Mammary epithelial cell (primary cell): ENCODE results near the gene ZBED4.

ENCODE experiments used
- EZH2 ChIP-seq: IDR thresholded peaks from 2 replicates; pipeline ENCODE4 v1.6.1; 2012; ENCODE audit warnings: low read length, inconsistent platforms, borderline replicate concordance
- TF ChIP-seq, protein P1 (sequence below), 2 donors: IDR thresholded peaks in 1 of 2; conservative IDR thresholded peaks in 1 of 2; 2 replicates each; pipeline ENCODE4 v1.5.1; 2011 to 2012; ENCODE audit warnings: inconsistent platforms in 2 of 2, low read length in 2 of 2, mild to moderate bottlenecking in 2 of 2, control low read depth in 1 of 2, low read depth in 1 of 2; ENCODE audit not compliant: insufficient read depth in 1 of 2; ENCODE audit errors: extremely low read depth in 1 of 2

DNA sequence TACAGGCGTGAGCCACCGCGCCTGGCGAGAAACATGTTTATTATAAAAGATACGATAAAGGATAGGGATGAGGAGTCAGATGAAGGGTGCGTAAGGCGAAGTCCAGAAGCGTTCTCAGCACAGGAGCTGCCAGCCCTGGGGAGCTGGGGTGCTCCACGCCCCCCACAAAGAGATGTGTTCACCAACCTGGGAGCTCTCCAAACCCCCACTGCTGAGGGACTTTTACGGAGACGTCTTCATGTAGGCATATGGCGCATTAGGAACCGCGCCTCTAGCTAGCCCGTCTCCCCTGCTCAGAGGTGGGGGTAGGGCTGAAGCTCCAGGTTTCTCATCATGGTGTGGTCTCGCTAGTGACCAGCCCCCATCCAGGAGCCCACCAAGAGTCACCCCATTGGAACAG, 8.4 kb upstream of the ZBED4 start:
- no peak for TF ChIP-seq EZH2
- TF ChIP-seq, protein P1, sequence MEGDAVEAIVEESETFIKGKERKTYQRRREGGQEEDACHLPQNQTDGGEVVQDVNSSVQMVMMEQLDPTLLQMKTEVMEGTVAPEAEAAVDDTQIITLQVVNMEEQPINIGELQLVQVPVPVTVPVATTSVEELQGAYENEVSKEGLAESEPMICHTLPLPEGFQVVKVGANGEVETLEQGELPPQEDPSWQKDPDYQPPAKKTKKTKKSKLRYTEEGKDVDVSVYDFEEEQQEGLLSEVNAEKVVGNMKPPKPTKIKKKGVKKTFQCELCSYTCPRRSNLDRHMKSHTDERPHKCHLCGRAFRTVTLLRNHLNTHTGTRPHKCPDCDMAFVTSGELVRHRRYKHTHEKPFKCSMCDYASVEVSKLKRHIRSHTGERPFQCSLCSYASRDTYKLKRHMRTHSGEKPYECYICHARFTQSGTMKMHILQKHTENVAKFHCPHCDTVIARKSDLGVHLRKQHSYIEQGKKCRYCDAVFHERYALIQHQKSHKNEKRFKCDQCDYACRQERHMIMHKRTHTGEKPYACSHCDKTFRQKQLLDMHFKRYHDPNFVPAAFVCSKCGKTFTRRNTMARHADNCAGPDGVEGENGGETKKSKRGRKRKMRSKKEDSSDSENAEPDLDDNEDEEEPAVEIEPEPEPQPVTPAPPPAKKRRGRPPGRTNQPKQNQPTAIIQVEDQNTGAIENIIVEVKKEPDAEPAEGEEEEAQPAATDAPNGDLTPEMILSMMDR (conservative IDR thresholded peaks at IDR 0.05 in 1 of 2, IDR thresholded peaks at IDR 0.05 in 1 of 2; ENCODE audit: extremely low read depth in 1 of 2, insufficient read depth in 1 of 2, low read depth in 1 of 2, low read length in 2 of 2), result no peak
